Trophoblast cell (in vitro differentiated cells and primary cell): ENCODE measurements around the gene ALDH16A1.

ENCODE experiments used
- DNase-seq, 2 donors: peaks; one replicate each; pipeline ENCODE4 v3.0.0-alpha.2; 2016
- H2AFZ ChIP-seq: 2 replicates; pipeline ENCODE4 v1.6.1; 2013; ENCODE audit warnings: low read length, moderate library complexity, mild to moderate bottlenecking; ENCODE audit not compliant: insufficient read depth, poor library complexity
- H2AK5ac ChIP-seq: 2 replicates; pipeline ENCODE4 v1.6.1; 2013; ENCODE audit warnings: mild to moderate bottlenecking, low read length
- H2BK120ac ChIP-seq: 2 replicates; pipeline ENCODE4 v1.6.1; 2013; ENCODE audit warnings: low read length, mild to moderate bottlenecking, moderate library complexity; ENCODE audit not compliant: insufficient read depth, poor library complexity
- H2BK12ac ChIP-seq: 2 replicates; pipeline ENCODE4 v1.6.1; 2013; ENCODE audit warnings: mild to moderate bottlenecking, low read length, moderate library complexity
- H2BK5ac ChIP-seq: 2 replicates; pipeline ENCODE4 v1.6.1; 2013; ENCODE audit warnings: low read length, low read depth, moderate library complexity, mild to moderate bottlenecking; ENCODE audit not compliant: poor library complexity
- H3K14ac ChIP-seq: 2 replicates; pipeline ENCODE4 v1.6.1; 2013; ENCODE audit warnings: mild to moderate bottlenecking, low read length
- H3K18ac ChIP-seq: 2 replicates; pipeline ENCODE4 v1.6.1; 2013; ENCODE audit warnings: mild to moderate bottlenecking, low read length
- H3K23ac ChIP-seq: 2 replicates; pipeline ENCODE4 v1.6.1; 2013; ENCODE audit warnings: low read length
- H3K27ac ChIP-seq: 2 replicates; pipeline ENCODE4 v1.5.1; 2013; ENCODE audit warnings: low read depth, mild to moderate bottlenecking, inconsistent platforms, low read length, moderate library complexity
- H3K27me3 ChIP-seq: 2 replicates; pipeline ENCODE4 v1.6.1; 2013; ENCODE audit warnings: inconsistent platforms, mild to moderate bottlenecking, low read length, moderate library complexity; ENCODE audit not compliant: insufficient read depth
- H3K36me3 ChIP-seq, 2 experiments: 1 replicate in 1 of 2; 2 replicates in 1 of 2; pipeline ENCODE4 v1.6.1; 2013; ENCODE audit warnings: low read length in 2 of 2, mild to moderate bottlenecking in 2 of 2, moderate library complexity in 1 of 2; ENCODE audit not compliant: insufficient read depth in 2 of 2, control insufficient read depth in 1 of 2
- H3K4ac ChIP-seq: 2 replicates; pipeline ENCODE4 v1.6.1; 2013; ENCODE audit warnings: low read depth, mild to moderate bottlenecking, low read length, moderate library complexity
- H3K4me1 ChIP-seq, 2 experiments: 1 replicate in 1 of 2; 2 replicates in 1 of 2; pipeline ENCODE4 v1.6.1; 2013; ENCODE audit warnings: low read length in 2 of 2, mild to moderate bottlenecking in 2 of 2, moderate library complexity in 1 of 2; ENCODE audit not compliant: insufficient read depth in 2 of 2, control insufficient read depth in 1 of 2
- H3K4me2 ChIP-seq: 2 replicates; pipeline ENCODE4 v1.6.1; 2013; ENCODE audit warnings: inconsistent platforms, mild to moderate bottlenecking, low read length, moderate library complexity
- H3K4me3 ChIP-seq: 2 replicates; pipeline ENCODE4 v1.5.1; 2013; ENCODE audit warnings: mild to moderate bottlenecking, low read depth, low read length, inconsistent platforms
- H3K79me1 ChIP-seq: one replicate; pipeline ENCODE4 v1.6.1; 2013; ENCODE audit warnings: low read length
- H3K79me2 ChIP-seq: 2 replicates; pipeline ENCODE4 v1.6.1; 2013; ENCODE audit warnings: low read length, mild to moderate bottlenecking; ENCODE audit not compliant: control insufficient read depth, insufficient read depth, poor library complexity
- H3K9ac ChIP-seq: 2 replicates; pipeline ENCODE4 v1.6.1; 2013; ENCODE audit warnings: mild to moderate bottlenecking, low read length
- H3K9me3 ChIP-seq: 2 replicates; pipeline ENCODE4 v1.6.1; 2013; ENCODE audit warnings: low read depth, mild to moderate bottlenecking, control low read depth, inconsistent platforms, low read length; ENCODE audit not compliant: insufficient read depth
- H4K12ac ChIP-seq: 2 replicates; pipeline ENCODE4 v1.6.1; 2013; ENCODE audit warnings: low read depth, mild to moderate bottlenecking, low read length, moderate library complexity
- H4K8ac ChIP-seq: 2 replicates; pipeline ENCODE4 v1.6.1; 2013; ENCODE audit warnings: low read depth, mild to moderate bottlenecking, low read length, moderate library complexity
- H4K91ac ChIP-seq: one replicate; pipeline ENCODE4 v1.6.1; 2013; ENCODE audit warnings: low read depth, mild to moderate bottlenecking, low read length, moderate library complexity
- WGBS: extraction: QIAGEN DNeasy Blood & Tissue Kit; methylation state at CpG from one replicate; pipeline ENCODE4 v1.1.7; 2013; ENCODE audit warnings: missing lambda C conversion rate; ENCODE audit not compliant: insufficient read length, insufficient coverage; ENCODE audit errors: extremely low coverage; 5-methylcytosine and 5-hydroxymethylcytosine counted together

Gene ALDH16A1

DNA sequence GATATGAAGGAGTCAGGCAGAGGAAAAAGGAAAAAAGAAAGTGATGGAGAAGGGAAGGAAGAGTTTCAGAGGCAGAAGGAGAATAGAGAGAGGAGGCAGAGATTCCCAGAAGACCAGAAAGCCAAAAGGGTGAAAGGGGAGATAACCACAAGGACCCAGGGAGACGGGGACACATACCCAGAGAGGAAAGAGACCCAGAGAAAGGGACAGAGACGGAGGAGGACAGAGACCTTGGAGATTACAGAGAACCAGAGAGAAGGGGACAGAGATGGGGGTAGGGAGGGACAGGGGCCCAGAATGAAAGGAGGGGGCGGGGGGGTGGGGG is 31.2 kb upstream of the ALDH16A1 start:
- Histone ChIP-seq H3K79me1 (no peaks in the 10 kb centered on the region), H3K4me3 (no peak overlapping the region), H2BK12ac (no peak overlapping the region), H3K36me3 (no peaks in the 10 kb centered on the region), H3K4me1 (peaks cover 0 to 3% of the 10 kb centered on the region in 2 experiments), H3K9ac (no peak overlapping the region), H3K9me3 (peaks cover 4% of the 10 kb centered on the region), H3K4me2 (no peak overlapping the region), H3K18ac (no peak overlapping the region), H2BK5ac (no peak overlapping the region), H4K91ac (no peak overlapping the region), H3K4ac (no peak overlapping the region), H4K12ac (no peak overlapping the region), H2AFZ (no peak overlapping the region), H3K27ac (no peak overlapping the region), H3K79me2 (no peaks in the 10 kb centered on the region), H4K8ac (no peak overlapping the region), H3K27me3 (peaks cover 61% of the 10 kb centered on the region), H2AK5ac (no peak overlapping the region), H2BK120ac (no peak overlapping the region), H3K14ac (no peak overlapping the region), H3K23ac (no peak overlapping the region)
- no CpG with 5 or more reads among the region's 3 CpGs for WGBS
- no peak for DNase-seq

DNA sequence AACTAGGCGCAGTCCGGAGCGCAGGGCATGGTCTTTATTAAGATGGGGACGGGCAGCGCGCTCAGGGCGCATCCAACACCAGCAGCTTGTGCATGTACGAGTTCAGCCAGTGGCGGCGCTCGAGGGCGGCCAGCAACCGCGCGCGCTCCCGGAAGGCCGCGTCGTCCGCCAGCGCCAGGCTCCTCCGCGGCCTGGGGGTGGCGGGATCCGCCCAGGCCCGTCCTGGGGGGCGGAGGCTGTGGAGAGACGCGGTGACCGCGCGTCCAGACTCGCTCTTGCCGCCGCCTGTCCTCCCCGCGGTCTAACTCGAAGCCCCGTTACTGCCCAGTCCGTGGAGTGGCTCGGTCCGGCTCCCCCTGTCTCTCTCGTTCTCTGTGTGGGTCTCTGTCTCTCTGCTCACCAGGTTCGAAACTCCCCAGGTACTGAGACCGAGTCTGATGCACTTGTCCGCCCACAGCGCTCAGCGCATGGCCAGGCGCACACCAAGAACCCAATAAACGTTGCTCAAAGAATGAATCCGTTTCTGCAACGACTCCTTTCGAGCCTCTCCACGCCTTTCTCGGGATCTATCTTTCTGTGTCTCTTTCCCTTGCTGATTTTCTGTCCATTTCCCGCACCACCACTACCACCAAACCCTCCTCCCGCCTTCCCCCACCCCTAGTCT is 30.5 kb upstream of the ALDH16A1 start:
- Histone ChIP-seq H2BK120ac (no peak overlapping the region), H4K8ac (no peak overlapping the region), H2AFZ (no peak overlapping the region), H3K23ac (no peak overlapping the region), H3K79me1 (no peaks in the 10 kb centered on the region), H2BK5ac (no peak overlapping the region), H3K79me2 (no peaks in the 10 kb centered on the region), H4K12ac (no peak overlapping the region), H3K4me1 (peaks cover 0 to 3% of the 10 kb centered on the region in 2 experiments), H3K27ac (no peak overlapping the region), H3K4me2 (no peak overlapping the region), H3K9ac (no peak overlapping the region), H2AK5ac (no peak overlapping the region), H3K9me3 (peaks cover 4% of the 10 kb centered on the region), H3K4me3 (no peak overlapping the region), H3K27me3 (peaks cover 67% of the 10 kb centered on the region), H3K4ac (no peak overlapping the region), H3K14ac (no peak overlapping the region), H4K91ac (no peak overlapping the region), H3K36me3 (no peaks in the 10 kb centered on the region), H3K18ac (no peak overlapping the region), H2BK12ac (no peak overlapping the region)
- WGBS, result no CpG with 5 or more reads among the region's 58 CpGs
- DNase-seq, result no peak

DNA sequence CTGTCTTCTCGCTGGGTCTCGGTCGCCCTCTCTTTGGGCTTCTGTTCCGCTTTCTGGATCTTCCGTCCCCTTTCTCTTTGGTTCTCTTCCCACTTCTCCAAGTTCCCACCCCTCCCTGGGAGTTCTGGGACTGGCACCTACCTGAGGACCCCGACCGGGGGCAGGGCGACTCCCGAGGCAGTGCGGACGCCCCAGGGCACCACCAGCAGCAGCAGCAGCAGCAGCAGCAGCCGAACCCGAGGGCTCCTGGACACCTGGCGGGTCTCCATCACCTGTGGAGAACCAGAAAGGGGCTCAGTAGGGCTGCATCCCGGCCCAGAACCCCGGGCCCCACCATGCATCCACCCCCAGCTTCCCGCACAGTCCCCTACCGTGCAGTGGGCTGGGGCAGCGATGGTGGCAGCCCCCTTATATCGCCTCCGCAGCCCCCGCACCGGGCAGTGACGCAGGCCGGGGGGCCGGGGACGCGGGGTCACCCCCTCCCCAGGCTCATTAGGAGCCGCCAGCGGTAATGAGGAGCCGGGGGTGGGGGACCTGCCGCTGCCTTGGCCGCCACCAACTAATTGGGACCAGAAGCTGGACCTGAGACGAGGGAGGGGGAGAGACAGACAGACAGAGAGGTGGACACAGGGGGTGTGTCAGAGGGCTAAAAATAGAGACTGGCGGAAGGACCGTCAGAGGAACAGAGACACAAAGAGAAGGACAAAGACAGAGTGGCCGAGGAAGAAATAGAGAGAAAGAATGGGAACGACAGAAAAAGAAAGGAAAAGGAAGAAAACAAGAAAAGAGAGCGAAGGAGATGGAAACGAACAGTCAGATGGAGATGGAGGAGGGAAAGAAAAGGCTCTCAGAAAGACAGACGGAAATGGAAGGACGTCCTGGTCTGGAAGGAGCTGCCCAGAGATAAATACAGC is 29.7 kb upstream of the ALDH16A1 start, which contains the start of gene PTH2:
TSS of gene PTH2 (minus strand) at position 371 of the 914 bp plus-strand sequence. CDS start at position 269, 102 bp downstream.
- Histone ChIP-seq H3K79me2 (no peaks in the 10 kb centered on the region), H3K9me3 (peaks cover 6% of the 10 kb centered on the region), H3K4me1 (peaks cover 3% of the 10 kb centered on the region in 2 experiments), H3K27me3 (peaks cover 74% of the 10 kb centered on the region), H3K36me3 (no peaks in the 10 kb centered on the region), H3K14ac (no peak within 1 kb of the TSS), H3K23ac (no peak within 1 kb of the TSS), H2BK12ac (no peak within 1 kb of the TSS), H3K9ac (no peak within 1 kb of the TSS), H2AK5ac (no peak within 1 kb of the TSS), H3K18ac (no peak within 1 kb of the TSS), H2AFZ (no peak within 1 kb of the TSS), H4K8ac (no peak within 1 kb of the TSS), H4K12ac (no peak within 1 kb of the TSS), H2BK5ac (no peak within 1 kb of the TSS), H3K79me1 (no peaks in the 10 kb centered on the region), H3K4me3 (no peak within 1 kb of the TSS), H2BK120ac (no peak within 1 kb of the TSS), H3K4ac (no peak within 1 kb of the TSS), H4K91ac (no peak within 1 kb of the TSS), H3K4me2 (no peak within 1 kb of the TSS), H3K27ac (no peak within 1 kb of the TSS)
- WGBS, result no CpG with 5 or more reads among the region's 42 CpGs
- no peak for DNase-seq

DNA sequence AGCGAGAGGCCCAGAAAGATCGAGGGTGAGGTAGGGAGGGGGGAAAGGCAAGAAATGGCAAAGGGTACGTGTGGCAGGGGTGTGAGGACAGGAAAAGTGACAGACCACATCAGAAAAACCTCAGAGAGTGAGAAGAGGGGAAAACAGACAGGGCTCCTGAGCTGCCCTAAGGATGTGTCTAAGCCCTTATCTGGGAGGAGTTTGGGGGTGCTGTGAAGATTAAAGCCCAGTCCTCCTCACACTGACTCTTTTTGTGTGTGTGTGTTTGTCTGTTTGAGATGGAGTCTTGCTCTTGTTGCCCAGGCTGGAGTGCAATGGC is 29.1 kb upstream of the ALDH16A1 start:
- no peak overlapping the region for H4K12ac ChIP-seq
- peaks cover 3% of the 10 kb centered on the region in 2 experiments for H3K4me1 ChIP-seq
- no peak for DNase-seq
- H3K23ac ChIP-seq, result no peak overlapping the region
- no peak overlapping the region for H4K8ac ChIP-seq
- H3K18ac ChIP-seq, result no peak overlapping the region
- H3K4ac ChIP-seq, result no peak overlapping the region
- H3K27ac ChIP-seq, result no peak overlapping the region
- H3K14ac ChIP-seq, result no peak overlapping the region
- no peak overlapping the region for H3K4me2 ChIP-seq
- H2BK5ac ChIP-seq, result no peak overlapping the region
- H3K79me1 ChIP-seq, result no peaks in the 10 kb centered on the region
- H2AK5ac ChIP-seq, result no peak overlapping the region
- WGBS, result no CpG with 5 or more reads among the region's 3 CpGs
- H2BK120ac ChIP-seq, result no peak overlapping the region
- no peak overlapping the region for H3K4me3 ChIP-seq
- no peak overlapping the region for H2AFZ ChIP-seq
- no peak overlapping the region for H3K9ac ChIP-seq
- no peak overlapping the region for H2BK12ac ChIP-seq
- H3K79me2 ChIP-seq, result no peaks in the 10 kb centered on the region
- H4K91ac ChIP-seq, result no peak overlapping the region
- peaks cover 6% of the 10 kb centered on the region for H3K9me3 ChIP-seq
- H3K36me3 ChIP-seq, result no peaks in the 10 kb centered on the region
- H3K27me3 ChIP-seq, result peaks cover 80% of the 10 kb centered on the region
